ENCODE measurements around the gene MYO15B. TPM values are rescaled to one million over a fixed set of nuclear protein-coding genes. Genes with fewer than 3 reads are reported as not detected.
"Not testable (repeated sequence)": the region's sequence is repeated elsewhere in the genome, so short reads cannot be mapped to it uniquely, and the experiment has no call there.

Gene MYO15B
- total RNA-seq, 2 donors from 2014 or later, result 210 to 462 TPM

- Histone ChIP-seq H3K36me3 (no peaks in the 10 kb centered on the region), H3K27ac (no peak overlapping the region), H3K9me3 (no peaks in the 10 kb centered on the region), H3K4me3 (no peak overlapping the region), H3K4me1 (peaks cover 3% of the 10 kb centered on the region), H3K27me3 (no peaks in the 10 kb centered on the region), H3K9ac (ENCODE audit: low read depth in 2 of 2, low read length in 2 of 2) (no peak overlapping the region)
- intact Hi-C loops (cut with DNase I), result no loop called here
- no peak for TF ChIP-seq CTCF (IDR thresholded peaks at IDR 0.05)
- DNase-seq, result no peak
Measured at GRCh38 chr17:75590849-75591721, 3.5 kb downstream of the MYO15B start.

- Histone ChIP-seq H3K4me3 (no peak overlapping the region), H3K9ac (ENCODE audit: low read depth in 2 of 2, low read length in 2 of 2) (no peak overlapping the region), H3K27ac (no peak overlapping the region), H3K9me3 (no peaks in the 10 kb centered on the region), H3K36me3 (no peaks in the 10 kb centered on the region), H3K4me1 (peaks cover 3% of the 10 kb centered on the region), H3K27me3 (no peaks in the 10 kb centered on the region)
- intact Hi-C loops (cut with DNase I), result no loop called here
- no peak for TF ChIP-seq CTCF (IDR thresholded peaks at IDR 0.05)
- DNase-seq, result no peak
Measured at GRCh38 chr17:75591722-75592302, 4.2 kb downstream of the MYO15B start.

GRCh38 chr17:75592348-75593020, 4.9 kb downstream of the MYO15B start:
- no peaks in the 10 kb centered on the region for H3K36me3 ChIP-seq
- H3K27me3 ChIP-seq, result no peaks in the 10 kb centered on the region
- no peak overlapping the region for H3K9ac ChIP-seq (ENCODE audit: low read depth in 2 of 2, low read length in 2 of 2)
- intact Hi-C loops (cut with DNase I), result no loop called here
- no peak overlapping the region for H3K27ac ChIP-seq
- H3K9me3 ChIP-seq, result no peaks in the 10 kb centered on the region
- DNase-seq, result no peak
- TF ChIP-seq CTCF (IDR thresholded peaks at IDR 0.05), result no peak
- no peak overlapping the region for H3K4me3 ChIP-seq
- H3K4me1 ChIP-seq, result peaks cover 3% of the 10 kb centered on the region

GRCh38 chr17:75593430-75593829, 5.8 kb downstream of the MYO15B start:
- H3K9me3 ChIP-seq; DNase-seq; H3K36me3 ChIP-seq; intact Hi-C loops (cut with DNase I); H3K9ac ChIP-seq (ENCODE audit: low read depth in 2 of 2, low read length in 2 of 2); H3K4me3 ChIP-seq; H3K27ac ChIP-seq; H3K4me1 ChIP-seq; H3K27me3 ChIP-seq: not testable (repeated sequence)

- Histone ChIP-seq H3K9me3 (no peaks in the 10 kb centered on the region), H3K4me3 (no peak overlapping the region), H3K27ac (no peak overlapping the region), H3K27me3 (no peaks in the 10 kb centered on the region), H3K9ac (ENCODE audit: low read depth in 2 of 2, low read length in 2 of 2) (peak overlapping the region in 1 of 2 donors; percentile 14), H3K36me3 (no peaks in the 10 kb centered on the region), H3K4me1 (no peaks in the 10 kb centered on the region)
- no peak for TF ChIP-seq CTCF (IDR thresholded peaks at IDR 0.05)
- intact Hi-C loops (cut with DNase I), result no loop called here
- no peak for DNase-seq
Measured at GRCh38 chr17:75594499-75595283, 7.1 kb downstream of the MYO15B start.

Data from colonic mucosa (tissue), 4 donors.